NCI-H1092 (cell line): Measurements from ENCODE around the gene SLC13A3.

ENCODE experiments used
- DNase-seq: peaks from one replicate; lab custom pipeline; 2025; lab: John Stamatoyannopoulos, UW

Gene SLC13A3

DNA sequence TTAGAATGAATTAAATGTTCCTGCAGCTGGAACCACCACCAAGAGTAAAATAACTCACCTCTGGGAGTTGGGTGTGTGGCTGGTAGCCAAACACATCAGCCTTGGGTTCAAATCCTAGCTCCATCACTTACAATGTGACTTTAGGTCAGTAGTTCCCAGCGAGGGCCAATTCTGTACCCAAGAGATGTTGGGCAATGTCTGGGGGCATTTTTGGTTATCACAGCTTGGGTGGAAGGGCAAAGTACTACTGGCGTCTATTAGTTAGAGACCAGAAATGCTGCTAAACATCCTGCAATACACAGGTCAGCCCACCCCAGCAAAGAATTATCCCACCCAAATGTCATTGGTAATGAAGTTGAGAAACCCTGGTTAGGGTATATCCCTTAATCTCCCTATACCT, 48.8 kb downstream of the SLC13A3 start:
- no peak for DNase-seq

DNA sequence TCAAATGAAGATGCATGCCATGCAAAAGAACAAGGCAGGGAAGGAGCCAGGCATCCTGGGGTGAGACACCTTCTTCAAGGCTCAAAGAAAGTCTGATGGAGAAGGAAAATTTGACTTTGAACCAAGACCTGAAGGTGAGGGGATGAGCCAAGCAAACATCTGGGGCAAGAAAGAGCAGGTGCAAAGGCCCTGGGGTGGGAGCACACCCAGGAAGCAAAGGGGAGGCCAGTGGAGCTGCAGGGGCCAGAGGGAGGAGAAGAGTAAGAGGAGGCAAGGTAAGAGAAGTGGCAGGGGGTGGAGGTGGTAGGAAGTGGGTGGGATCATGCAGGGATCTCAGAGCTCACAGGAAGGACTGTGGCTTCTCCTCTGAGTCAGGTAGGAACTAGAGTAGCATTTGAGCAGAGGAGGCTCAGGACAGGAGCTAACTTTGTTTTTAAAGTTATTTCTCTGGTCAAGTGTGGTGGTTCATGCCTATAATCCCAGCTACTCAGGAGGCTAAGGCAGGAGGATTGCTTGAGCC, 49.6 kb downstream of the SLC13A3 start:
- DNase-seq, result no peak

DNA sequence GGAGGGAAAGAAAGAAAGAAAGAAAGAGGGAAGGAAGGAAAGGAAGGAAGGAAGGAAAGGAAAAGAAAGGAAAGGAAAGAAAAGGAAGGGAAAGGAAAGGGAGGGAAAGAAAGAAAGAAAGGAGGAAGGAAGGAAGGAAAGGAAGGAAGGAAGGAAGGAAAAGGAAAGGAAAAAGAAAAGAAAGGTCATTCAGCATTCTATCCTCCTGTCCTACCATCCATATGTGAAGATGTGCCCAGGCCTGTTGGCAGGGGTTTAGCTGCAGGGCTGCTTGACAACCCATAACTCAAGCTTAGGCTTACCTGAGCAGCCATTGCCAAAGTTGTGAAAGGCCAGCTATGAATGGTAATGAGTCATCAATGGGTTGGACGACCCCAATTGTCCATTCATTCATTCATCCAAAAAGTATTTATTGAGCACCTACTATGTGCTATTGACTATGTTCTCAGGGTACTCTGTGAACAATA, 50.9 kb downstream of the SLC13A3 start:
- DNase-seq, result no peak

DNA sequence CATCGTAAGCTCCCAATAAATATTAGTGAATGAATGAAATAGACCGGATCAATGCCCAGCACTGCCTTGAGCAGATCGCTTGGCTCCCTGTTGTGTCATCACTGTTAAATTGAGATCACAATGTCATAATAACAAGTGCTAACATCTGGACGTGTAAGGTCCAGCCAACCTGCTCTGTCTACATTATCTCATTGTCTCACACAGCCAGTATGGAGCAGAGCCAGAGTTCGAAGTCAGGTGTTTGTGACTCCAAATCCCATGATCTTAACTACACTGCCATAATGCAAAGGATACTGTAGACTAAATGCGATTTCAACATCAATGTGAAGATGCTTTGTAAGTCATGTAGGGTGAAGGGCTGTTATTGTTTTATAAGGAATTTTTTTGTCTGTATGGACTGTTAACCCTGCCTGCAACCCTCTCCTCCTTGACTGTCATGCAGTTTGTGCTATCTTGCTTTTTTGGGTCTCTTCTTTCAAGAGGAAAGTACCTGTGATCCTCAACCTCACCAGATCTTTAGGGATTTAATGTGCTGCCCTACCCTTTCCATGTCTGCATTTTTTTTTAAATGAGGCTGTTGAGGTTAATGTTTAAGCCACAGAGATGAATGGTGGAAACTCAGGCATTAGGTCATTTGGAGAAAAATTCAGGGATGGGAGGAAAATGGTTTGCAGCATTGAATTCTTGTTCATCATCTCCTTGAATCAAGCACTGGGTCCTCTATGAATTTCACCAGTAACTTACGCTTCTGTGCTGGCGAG, 51.9 kb downstream of the SLC13A3 start:
- DNase-seq, result no peak

DNA sequence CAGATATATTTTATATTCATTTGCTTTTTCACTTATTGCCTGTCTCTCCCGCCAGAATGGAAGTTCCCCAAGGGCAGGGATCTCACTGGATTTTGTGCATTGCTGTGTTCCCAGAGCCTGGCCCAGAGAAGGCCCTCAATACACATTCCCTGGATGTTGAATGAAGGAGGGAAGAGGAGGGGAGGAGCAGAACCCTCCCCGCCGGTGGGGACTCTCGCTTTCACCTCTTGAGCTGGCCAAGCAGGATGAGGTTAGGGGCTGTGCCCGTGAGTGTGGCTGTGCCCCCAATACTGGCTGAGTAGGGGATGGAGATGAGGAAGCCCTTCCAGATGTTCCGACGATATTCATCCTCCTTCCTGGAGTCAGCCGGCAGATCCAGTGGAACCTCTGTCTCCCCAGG, 55.3 kb downstream of the SLC13A3 start:
- no peak for DNase-seq

DNA sequence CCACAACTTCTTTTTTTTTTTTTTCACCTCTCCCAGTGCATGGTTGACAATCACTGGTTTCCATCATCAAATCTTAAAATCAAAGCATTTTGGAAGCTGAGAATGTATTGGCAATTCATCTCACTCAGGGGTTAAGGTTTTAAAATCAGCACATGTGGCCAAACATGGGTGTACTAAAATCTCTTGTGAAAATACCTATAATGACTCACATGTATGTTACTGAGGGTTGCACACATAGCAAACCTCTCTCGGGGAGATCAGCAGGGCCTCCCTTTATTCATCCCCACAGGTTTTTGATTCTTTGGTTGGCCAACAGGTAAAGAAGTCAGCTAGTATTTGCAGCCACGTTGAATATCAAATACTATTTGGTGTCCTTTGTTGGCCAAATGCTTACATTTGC, 56.5 kb downstream of the SLC13A3 start:
- no peak for DNase-seq

DNA sequence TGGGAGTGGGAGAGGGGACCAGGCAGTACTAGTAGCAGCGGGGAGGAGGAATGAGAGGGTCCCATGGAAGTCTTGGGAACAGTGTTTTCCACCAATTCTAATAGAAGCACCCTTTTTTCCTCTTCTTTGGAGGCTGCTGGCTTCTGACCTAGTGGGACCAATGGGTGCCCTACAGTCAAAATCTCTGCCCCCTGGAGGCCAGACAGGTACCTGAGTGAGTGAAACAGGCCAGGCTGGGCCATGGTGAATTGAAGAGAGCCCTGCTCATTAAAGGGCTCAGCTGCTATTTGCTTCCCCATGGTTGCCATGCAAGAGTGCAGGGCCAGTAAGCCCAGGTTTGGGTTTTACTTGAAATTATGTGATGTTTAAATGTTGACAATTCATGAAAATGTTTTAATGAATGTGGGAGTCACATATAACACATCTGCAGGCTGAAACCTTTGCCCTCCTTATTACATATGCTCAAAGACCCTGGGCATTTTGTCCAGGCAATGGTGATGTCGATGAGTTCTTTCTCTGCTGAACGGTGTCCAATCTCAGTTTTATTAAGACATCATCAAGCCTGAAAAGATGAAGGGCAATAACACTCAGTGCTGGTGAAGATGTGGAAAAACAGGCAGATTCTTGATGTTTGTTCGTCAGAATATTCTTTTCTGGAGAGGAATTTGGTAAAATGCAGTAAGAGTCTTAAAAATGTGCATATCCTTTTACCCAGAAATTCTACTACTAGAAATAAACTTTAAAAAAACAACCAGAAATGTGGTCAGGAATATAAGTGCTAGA, 58.5 kb downstream of the SLC13A3 start:
- no peak for DNase-seq

DNA sequence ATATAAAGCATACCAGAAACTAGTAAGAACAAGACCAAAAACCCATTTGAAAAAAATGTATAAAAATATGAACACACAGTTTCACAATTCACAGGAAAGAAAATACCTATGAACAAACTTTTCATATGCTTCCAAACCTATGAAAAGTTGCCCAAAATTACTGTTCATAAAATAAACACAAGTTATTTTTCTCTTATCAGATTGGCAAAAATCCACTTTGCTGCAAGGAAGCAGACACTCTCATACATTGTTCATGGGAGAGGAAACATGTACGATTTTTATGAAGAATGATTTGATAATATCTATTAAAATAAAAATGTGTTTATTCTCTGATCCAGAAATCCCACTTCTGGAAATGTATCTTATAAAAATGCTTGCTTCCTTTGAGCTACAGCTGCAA, 60.8 kb downstream of the SLC13A3 start:
- no peak for DNase-seq

DNA sequence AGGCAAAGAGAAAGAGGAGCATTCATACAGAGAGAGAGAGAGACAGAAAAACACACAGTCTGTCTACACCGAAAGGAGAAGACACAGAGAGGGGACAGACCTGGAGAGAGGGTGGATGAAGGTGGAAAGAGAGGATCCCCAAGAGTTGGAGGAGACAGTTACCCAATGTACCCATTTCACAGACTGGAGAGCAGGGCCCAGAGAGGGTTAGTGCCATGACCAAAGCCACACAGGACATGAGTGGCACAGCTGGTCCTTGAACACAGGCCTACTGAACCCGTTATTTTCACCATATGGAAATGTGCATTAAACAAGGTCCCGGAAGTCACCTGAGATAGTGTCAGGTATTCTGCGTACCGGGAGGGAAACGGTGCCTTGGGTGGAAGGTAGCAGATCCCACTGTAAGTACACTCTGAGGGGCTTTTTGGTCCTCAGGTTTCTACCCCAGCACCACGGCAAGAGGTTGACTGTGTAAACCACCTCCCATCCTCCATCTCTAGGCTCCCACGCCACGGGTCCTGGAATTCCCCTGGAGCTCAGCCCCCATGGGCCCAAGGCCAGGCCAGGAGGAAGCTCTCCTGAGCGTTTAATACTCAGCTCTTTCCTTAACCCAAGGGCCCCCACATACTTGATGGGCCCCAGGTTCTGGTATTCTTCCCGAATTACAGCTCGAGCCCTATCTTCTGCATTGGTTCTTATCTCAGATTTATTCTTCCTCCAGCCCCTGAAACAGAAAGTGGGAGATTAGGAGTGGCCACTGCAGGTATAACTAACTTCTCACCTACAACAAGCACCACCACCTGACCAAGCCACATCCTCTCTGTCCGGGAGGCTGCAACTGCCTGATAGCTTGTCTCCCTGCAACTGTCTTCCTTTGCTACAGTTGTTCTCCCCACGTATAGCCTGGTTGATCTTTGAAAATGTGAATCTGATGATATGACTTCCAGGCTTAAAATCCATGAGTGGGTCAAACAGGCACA, 62.4 kb downstream of the SLC13A3 start:
- DNase-seq, result no peak

DNA sequence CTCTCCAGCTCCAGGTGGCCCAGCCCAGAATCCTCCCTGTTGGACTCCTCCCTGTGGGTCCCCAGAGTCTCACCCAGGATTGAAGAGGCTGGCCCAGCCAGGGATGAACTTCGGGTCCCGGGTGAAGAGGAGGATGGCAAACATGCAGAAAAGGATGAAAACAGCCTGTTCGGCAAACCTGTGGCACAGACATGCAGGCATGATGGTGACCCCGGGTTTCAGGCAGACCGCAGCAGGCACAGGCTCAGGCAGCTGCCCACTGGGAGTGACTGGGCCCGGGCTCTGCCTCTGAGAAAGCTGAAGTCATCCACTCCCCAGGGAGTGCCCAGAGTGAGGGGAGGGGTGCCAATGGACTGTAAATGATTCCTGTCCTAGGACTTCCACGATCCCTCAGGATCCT, 63.3 kb downstream of the SLC13A3 start:
- no peak for DNase-seq

DNA sequence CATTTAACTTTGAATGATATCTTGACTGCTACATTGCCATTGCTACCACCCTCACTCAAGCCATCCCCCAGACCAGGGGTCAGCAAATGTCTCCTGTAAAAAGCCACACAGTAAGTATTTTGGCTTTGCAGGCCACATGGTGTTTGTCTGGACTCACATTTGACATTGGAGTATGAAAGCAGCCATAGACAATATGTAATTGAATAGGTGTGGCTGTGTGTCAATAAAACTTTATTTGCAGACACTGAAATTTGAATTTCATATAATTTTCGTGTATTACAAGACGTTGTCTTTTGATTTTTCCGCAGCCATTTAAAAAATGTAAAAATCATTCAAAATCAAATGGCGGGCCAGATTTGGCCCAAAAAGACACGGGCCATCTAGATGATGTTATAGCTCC, 64.5 kb downstream of the SLC13A3 start:
- DNase-seq, result no peak

DNA sequence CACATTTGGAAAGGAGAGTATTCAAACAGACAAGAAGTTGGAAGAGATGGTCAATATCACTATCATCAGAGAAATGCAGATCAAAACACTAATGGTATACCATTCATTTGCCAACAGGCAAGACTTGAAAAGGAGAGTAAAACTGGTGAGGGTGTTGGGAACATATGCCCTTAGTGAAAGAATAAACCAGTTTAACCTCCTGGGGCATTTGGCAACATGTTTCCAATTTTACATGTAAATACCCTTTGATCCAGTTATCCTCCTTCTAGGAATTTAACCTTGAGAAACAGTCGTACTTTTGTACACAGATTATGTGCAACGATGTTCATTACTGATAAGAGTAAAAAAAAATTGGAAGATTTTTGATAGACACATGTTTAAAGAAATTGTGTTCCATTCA, 66.8 kb downstream of the SLC13A3 start:
- no peak for DNase-seq

DNA sequence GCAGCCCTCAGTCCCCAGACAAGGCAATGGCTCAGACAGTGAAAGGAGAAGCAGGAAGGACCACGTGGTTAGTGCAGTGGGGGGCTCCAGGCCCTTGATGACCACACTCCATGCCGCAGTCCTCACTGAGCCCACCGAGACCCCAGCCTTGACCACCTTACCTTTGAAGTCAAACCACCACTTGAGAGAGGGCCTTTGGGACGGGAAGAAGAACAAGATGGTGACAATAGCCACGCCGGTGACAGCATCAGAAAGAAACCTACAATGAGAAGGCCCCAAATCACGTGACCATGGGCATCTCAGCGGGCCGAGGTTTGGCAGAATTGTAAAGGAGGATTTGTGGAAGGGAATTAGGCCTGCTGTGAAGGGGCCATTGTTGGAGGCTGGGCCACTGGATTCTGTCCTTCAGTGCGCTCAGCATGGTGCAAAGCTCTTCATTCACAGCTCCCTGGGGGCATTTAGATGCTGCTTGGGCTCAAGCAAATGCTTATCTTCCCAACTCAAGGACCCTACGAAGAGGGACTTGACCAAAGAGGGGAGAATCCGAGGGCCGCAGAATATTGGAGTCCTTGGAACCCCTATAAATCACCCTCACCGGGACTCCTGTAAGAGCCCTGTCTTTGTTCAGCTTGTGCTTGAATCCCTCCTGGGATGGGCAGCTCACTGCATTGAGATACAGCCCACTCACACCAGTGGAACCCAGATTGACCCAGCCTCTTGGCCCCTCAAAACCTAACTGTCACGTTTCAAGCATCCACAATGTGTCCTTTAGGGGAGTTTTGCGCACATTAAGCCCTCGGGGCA, 67.6 kb downstream of the SLC13A3 start:
- no peak for DNase-seq

DNA sequence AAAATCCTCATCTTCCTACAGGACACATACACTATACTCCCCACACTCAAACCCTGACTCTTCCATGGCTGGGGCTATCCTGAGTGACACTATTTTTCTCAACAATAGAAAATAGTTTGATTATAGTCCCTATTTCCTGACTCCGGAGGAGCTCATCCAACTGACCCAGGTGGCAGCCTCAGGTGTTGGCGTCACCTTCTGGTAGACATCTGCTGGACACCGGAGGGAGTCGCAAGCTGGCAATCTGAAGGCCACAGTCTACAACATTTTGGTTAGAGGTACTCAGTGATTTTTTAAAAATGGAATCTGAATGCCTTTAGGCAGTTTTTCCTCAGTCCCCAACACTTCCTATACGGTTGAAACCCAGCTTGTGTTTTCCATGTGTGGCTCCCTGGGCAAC, 68.6 kb downstream of the SLC13A3 start:
- DNase-seq, result no peak

DNA sequence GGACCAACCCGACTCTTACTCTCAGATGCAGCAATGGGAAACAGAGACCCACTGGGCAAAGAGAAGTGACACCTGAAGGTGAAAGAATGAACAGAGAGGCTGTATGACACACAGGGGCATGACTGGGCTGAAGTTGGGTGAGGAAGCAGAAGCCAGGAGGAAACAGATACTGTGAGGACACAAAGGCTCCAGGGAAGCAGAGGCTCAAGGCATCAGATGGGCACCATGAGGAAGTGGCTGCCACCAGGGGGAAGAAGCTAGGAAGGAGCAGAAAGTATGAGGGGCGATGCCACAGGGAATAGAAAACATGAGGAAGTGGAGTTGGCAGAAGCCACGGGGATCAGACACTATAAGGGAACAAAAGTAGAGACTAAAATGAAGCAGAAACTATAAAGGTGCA, 69.9 kb downstream of the SLC13A3 start:
- DNase-seq, result no peak

DNA sequence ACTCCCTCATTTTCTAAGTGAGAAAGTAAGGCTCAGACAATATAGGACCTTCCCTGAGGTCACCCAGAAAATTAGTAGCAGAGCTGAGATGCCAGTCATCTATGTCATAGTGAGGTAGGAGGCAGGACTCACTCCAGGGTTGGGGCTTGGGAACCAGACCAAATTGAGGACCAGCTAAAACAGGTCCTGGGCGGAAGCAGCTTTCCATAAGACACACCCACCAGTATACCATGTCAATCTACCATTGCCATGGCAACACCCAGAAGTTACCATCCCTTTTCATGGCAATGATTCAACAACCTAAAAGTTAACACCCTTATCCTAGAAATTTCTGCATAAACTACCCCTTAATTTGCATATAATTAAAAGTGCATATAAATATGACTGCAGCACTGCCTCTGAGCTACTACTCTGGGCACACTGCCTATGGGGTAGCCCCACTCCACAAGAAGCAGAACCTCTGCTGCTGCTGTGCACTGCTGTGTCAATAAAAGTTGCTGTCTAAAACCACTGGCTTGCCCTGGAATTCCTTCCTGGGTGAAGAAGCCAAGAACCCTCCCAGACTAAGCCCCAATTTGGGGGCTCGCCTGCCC, 70.5 kb downstream of the SLC13A3 start:
- DNase-seq, result no peak

DNA sequence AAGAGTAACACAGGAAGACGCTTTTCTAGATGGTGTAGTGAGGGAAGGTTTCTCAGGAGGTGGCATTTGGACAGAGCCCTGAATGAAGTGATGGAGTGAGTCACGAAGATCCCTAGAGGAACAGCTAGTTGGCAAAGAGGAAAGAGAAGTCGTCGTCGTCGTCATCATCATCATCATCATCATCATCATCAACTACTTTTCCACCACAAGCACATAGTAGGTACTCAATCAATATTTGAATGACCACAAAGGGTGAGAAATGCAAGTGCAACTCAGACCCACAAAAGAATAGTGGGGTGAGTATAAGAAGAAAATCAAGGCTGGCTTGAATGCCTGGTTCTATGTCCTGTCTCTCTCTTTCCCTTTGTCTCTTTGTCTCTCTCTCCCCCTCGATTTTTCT, 72.5 kb downstream of the SLC13A3 start:
- no peak for DNase-seq

DNA sequence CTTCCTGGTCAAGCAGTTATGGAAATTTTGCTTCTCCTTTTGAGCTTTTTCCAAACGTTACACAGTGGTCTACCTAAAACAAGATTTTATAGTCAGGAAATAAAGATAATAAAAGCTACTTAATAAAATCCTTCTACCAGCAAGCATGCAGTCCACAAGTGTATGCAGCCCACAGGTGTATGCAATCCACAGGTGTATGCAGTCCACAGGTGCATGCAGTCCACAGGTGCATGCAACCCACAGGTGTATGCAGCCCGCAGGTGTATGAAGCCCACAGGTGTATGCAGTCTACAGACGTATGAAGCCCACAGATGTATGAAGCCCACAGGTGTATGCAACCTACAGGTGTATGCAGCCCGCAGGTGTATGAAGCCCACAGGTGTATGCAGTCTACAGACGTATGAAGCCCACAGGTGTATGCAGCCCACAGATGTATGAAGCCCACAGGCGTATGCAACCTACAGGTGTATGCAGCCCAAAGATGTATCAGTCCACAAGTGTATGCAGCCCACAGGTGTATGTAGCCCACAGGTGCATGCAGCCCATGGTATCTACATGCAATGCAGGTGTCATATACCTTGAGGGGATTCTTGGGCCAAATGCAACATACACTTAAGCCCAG, 74.4 kb downstream of the SLC13A3 start:
- no peak for DNase-seq

DNA sequence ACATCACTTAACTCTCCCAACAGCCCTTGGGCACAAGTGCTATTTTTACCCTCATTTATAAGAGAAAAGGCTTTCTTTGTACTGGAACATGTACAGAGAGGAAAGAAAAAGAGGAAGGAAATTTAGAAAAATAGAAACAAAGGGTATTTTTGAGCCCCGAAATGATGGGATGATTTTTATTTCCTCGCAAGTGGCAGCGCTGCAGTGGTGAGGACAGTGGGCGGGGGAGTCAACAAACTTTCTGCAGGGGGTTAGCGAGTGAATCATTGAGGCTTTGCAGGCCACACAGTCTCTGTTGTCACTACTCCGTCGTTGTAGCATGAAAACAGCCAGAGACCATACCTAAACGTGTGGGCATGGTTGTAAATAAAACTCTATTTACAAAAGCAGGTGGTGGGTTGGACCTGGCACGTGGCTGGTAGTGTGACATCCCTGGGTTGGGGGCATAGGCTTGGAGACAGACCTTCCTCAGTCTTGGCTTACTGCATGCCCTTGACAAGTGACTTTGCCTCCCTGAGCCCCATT, 75.3 kb downstream of the SLC13A3 start:
- DNase-seq, result no peak

DNA sequence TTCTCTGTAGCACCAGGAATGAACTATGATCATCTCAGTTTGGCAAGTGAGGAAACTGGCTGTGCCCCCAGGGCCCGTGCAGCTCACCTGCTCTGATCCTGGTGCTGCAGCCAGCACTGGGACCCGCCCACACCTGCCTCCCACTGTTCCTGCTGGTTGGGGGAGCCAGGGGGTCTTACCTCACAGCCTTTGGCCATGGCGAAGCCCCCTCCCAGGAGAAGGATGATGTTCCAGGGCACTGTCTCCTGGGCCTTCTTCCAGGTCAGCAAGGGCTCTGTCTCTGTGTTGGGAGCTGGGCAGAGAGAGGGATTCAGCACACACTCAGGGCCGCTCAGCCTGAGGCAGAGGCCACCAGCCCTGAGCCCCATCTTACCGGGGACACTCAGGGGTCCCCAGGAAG, 75.9 kb downstream of the SLC13A3 start:
- no peak for DNase-seq
